ENCODE results near the gene DAAM2.

DNA sequence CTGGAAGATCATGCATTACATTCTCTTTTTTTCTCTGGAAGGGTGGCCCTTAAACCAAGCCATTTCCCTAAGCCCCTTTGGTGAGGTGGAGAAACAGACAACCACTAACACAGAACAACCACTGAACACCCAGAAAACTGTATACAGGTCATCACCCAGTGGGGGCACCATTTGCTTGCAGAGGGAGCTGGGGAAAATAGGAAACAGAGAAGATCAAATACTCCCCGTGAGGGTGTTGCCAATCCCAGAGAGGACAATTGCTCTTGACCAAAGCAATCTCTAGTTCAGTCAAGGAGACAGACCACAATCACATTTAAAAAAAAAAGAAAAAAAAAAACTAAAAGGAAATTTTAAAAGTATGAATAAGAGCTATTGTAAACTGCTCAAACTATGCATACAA is 865 bp upstream of the DAAM2 start:
- TF ChIP-seq, protein P1, sequence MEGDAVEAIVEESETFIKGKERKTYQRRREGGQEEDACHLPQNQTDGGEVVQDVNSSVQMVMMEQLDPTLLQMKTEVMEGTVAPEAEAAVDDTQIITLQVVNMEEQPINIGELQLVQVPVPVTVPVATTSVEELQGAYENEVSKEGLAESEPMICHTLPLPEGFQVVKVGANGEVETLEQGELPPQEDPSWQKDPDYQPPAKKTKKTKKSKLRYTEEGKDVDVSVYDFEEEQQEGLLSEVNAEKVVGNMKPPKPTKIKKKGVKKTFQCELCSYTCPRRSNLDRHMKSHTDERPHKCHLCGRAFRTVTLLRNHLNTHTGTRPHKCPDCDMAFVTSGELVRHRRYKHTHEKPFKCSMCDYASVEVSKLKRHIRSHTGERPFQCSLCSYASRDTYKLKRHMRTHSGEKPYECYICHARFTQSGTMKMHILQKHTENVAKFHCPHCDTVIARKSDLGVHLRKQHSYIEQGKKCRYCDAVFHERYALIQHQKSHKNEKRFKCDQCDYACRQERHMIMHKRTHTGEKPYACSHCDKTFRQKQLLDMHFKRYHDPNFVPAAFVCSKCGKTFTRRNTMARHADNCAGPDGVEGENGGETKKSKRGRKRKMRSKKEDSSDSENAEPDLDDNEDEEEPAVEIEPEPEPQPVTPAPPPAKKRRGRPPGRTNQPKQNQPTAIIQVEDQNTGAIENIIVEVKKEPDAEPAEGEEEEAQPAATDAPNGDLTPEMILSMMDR (IDR thresholded peaks at IDR 0.05): peak in 2 of 6 experiments; percentile 2 to 5
- no peak for TF ChIP-seq POLR2A (IDR thresholded peaks at IDR 0.05)
- no peak for TF ChIP-seq EP300 (IDR thresholded peaks at IDR 0.05)
